COR-L47 (cell line): Measurements from ENCODE around the gene RFPL4A.
"Not testable (repeated sequence)": the region's sequence is repeated elsewhere in the genome, so short reads cannot be mapped to it uniquely, and the experiment has no call there.

Source experiments
- DNase-seq: peaks from one replicate; lab custom pipeline; 2025; lab: John Stamatoyannopoulos, UW

Gene RFPL4A

GRCh38 chr19:55758797-55759196 lies at the start of gene RFPL4A:
RFPL4A (plus strand) TSS chr19:55759097; CDS start chr19:55761801, 2,704 bp downstream.
- DNase-seq, result not testable (repeated sequence)

DNA sequence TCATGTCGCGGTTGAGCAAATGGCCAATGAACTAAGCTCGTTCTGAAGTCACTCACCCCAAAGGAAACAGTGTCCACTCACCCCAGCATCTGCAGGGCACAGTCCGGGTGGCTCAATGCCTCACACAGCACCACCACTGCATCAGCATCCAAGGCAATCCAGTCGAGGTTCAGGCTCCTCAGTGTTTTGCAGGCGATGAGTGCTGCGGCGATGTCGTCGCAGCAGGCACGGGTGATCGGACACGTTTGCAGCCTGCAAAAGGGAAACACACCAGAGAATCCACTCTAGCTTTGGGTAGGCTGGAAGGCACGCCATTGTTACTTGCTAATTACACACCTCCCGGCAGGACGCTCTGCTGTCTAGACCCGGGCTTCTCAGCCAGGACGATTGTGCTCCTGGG lies 47.2 kb upstream of the RFPL4A start:
- DNase-seq, result no peak

- DNase-seq, result no peak
Measured at GRCh38 chr19:55712804-55713631, 45.9 kb upstream of the RFPL4A start.

DNA sequence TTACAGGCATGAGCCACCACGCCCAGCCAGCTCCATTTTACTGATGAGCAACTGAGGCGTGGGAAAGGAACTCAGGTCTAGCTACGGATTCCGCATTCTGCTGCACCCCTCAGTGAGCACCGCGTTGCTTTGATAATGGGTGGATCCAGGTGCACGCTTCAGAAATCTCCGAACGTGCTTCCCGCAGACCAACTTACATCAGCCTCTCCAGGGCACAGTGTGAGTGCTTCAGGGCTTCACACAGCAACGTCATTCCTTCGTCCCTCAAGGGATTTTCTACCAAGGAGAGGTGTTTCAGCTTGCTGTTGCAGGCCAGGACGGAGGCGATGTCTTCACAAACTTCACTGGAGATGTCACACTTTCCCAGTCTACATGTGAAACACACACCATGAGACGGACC lies 42.4 kb upstream of the RFPL4A start:
- DNase-seq, result no peak

DNA sequence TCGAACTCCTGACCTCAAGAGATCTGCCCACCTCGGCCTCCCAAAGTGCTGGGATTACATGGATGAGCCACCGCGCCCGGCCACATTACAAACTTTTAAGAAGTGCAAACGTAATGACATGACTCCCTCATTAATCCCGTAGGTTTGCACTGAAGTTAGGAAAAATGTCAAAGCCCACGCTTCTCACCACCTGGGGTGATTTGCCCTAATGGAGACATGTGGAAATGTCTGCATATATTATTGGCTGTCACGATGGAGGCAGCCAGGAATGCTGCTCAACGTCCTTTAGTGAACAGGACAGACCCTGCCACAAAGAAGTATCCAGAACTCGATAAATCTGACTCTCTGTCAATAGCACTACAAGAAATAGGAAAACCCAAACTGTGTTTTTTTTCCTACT lies 41.6 kb upstream of the RFPL4A start:
- no peak for DNase-seq

- DNase-seq, result not testable (repeated sequence)
Measured at GRCh38 chr19:55717879-55718711, 40.8 kb upstream of the RFPL4A start.

GRCh38 chr19:55720214-55720746 lies 38.6 kb upstream of the RFPL4A start:
- DNase-seq, result no peak

GRCh38 chr19:55720801-55721200 lies 38.1 kb upstream of the RFPL4A start:
- no peak for DNase-seq

- DNase-seq, result no peak
Measured at GRCh38 chr19:55723491-55723890, 35.4 kb upstream of the RFPL4A start.

GRCh38 chr19:55730378-55730777 lies 28.5 kb upstream of the RFPL4A start:
- DNase-seq, result not testable (repeated sequence)

GRCh38 chr19:55738302-55738701 lies 20.6 kb upstream of the RFPL4A start, which contains the start of gene NLRP9:
NLRP9 (minus strand) TSS chr19:55738402; CDS start chr19:55738374, 28 bp downstream.
- DNase-seq, result no peak

GRCh38 chr19:55750715-55751114 lies 8.2 kb upstream of the RFPL4A start:
- DNase-seq, result no peak

- DNase-seq, result no peak
Measured at GRCh38 chr19:55753401-55753800, 5.5 kb upstream of the RFPL4A start.

DNA sequence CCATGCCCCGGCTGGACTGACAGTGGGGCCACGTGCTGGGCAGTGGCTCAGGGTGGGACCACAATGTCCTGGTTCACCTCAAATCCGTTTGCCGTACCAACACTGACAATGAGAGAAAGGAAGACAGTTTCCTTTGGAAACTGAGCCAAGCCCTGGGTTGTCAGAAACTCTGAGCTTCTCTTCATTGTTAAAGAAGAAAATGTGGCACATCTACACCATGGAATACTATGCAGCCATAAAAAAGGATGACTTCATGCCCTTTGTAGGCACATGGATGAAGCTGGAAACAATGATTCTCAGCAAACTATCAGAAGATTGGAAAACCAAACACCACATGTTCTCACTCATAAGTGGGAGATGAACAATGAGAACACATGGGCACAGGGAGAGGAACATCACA lies 2.1 kb upstream of the RFPL4A start:
- DNase-seq, result not testable (repeated sequence)

DNA sequence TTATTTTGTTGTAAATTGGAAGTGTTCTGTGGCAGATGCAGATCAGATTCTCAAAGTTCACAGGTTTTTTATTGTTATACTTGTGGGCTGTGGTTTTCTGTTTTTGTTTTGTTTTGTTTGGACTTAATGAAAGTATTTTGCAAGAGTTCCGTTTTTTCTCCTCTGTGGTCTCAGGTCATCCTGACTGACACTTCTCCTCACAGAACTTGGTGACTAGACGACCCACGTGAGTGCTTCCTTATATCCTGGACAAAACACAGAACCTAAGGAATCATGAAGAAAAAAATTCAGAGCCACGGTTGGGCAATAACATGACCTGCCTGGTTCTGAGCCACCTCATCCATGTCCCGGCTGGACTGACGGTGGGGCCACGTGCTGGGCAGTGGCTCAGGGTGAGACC lies 7.6 kb downstream of the RFPL4A start:
- no peak for DNase-seq

DNA sequence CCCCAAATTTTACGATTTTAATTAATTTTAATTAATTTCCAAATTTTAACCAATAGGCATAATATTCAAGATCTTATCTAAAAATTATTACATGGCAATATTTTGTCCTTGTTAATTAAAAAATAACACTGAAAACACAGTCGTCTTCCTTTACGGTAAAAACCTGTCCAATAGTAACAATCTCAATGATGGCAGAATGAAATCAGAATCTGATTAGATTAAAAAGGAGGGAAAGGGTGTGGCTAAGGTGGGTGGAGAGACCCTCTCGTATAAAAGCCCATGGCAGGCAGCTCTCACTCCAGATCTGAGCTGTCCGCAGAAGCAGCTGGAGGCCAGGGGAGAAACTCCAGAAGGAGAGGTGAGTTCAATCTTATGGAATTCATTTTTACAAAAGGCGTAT lies 9.9 kb downstream of the RFPL4A start, which contains the start of gene RFPL4AL1:
TSS of gene RFPL4AL1 (plus strand) at position 301 of the 400 bp plus-strand sequence. CDS start 2,687 bp downstream, outside the sequence.
- DNase-seq, result not testable (repeated sequence)

DNA sequence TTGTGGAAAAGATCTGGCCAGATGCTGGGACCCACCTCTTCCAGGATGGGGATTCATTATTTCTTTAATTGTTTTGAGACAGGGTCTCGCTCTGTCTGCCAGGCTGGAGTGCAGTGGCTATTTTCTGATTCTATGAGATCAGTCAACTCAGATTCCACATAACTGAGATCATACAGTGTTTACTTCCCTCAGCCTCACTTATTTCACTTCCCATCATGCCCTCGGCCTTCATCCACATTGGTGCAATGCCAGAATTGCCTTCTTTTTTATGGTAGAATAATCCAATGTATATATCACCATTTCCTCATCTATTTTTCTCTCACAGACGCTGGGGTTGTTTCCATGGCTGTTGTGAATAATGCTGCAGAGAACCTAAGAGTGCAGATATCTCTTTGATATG lies 10.7 kb downstream of the RFPL4A start:
- DNase-seq, result not testable (repeated sequence)

- no peak for DNase-seq
Measured at GRCh38 chr19:55777528-55777927, 18.6 kb downstream of the RFPL4A start.

- no peak for DNase-seq
Measured at GRCh38 chr19:55778331-55778730, 19.4 kb downstream of the RFPL4A start.

DNA sequence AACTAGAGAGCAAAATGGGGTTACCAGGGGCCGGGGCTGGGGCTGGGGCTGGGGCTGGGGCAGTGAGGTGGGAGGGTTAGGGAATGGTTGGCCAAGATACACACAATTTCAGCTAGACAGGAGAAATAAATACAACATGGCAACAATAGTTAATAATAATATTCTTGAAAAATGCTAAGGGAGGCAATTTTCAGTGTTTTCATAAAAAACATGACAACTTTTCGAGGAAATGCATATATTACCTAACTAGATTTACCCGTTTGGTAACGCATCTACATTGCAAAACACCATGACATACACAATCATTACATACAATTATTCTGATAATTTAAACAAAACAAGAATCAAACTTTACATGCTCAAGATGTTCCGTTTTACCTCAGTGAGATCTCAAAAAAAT lies 22.2 kb downstream of the RFPL4A start:
- no peak for DNase-seq

- DNase-seq, result no peak
Measured at GRCh38 chr19:55795021-55795420, 36.1 kb downstream of the RFPL4A start.

GRCh38 chr19:55801416-55801815 lies 42.5 kb downstream of the RFPL4A start:
- DNase-seq, result no peak
